GM23338 (cell line): ENCODE data around the gene MYO5B.

Source experiments
- EZH2 ChIP-seq: fragments of 200-600 bp; sonication (generic); IDR thresholded peaks from one replicate; pipeline ENCODE4 v1.8.0; 2017; ENCODE audit warnings: antibody characterized with exemption, mild to moderate bottlenecking, low read depth; ENCODE audit not compliant: unreplicated experiment
- EZH2phosphoT487 ChIP-seq: fragments of 200-600 bp; sonication (generic); IDR thresholded peaks from one replicate; pipeline ENCODE4 v1.8.1; 2018; ENCODE audit warnings: antibody characterized with exemption; ENCODE audit not compliant: unreplicated experiment
- JUNB ChIP-seq: IDR thresholded peaks from one replicate; pipeline ENCODE4 v1.6.1; 2016; ENCODE audit warnings: antibody characterized with exemption; ENCODE audit not compliant: unreplicated experiment
- NANOG ChIP-seq: IDR thresholded peaks from 2 replicates; pipeline ENCODE4 v1.6.1; 2016; ENCODE audit warnings: antibody characterized with exemption, borderline replicate concordance
- POLR2AphosphoS5 ChIP-seq: IDR thresholded peaks from 2 replicates; pipeline ENCODE4 v1.6.1; 2016; ENCODE audit warnings: antibody characterized with exemption, low read depth
- REST ChIP-seq: IDR thresholded peaks from one replicate; pipeline ENCODE4 v1.6.1; 2018; ENCODE audit warnings: antibody characterized with exemption; ENCODE audit not compliant: unreplicated experiment
- STAT1 ChIP-seq: IDR thresholded peaks from one replicate; pipeline ENCODE4 v1.6.1; 2016; ENCODE audit warnings: antibody characterized with exemption; ENCODE audit not compliant: unreplicated experiment
- TF ChIP-seq, protein P1 (sequence below), 2 experiments: fragments of 200-600 bp in 1 of 2; sonication (generic) in 1 of 2; conservative IDR thresholded peaks; 2 replicates each; pipeline versions ENCODE4 v1.5.1 to v1.6.1; 2016 to 2017; ENCODE audit warnings: antibody characterized with exemption in 2 of 2, low read depth in 2 of 2, mild to moderate bottlenecking in 2 of 2, moderate library complexity in 1 of 2
- TF ChIP-seq, protein P2 (sequence below): IDR thresholded peaks from 2 replicates; pipeline ENCODE4 v1.6.1; 2016; ENCODE audit warnings: antibody characterized with exemption

GRCh38 chr18:49924293-49924983 is 270.5 kb downstream of the MYO5B start:
- TF ChIP-seq, protein P1, sequence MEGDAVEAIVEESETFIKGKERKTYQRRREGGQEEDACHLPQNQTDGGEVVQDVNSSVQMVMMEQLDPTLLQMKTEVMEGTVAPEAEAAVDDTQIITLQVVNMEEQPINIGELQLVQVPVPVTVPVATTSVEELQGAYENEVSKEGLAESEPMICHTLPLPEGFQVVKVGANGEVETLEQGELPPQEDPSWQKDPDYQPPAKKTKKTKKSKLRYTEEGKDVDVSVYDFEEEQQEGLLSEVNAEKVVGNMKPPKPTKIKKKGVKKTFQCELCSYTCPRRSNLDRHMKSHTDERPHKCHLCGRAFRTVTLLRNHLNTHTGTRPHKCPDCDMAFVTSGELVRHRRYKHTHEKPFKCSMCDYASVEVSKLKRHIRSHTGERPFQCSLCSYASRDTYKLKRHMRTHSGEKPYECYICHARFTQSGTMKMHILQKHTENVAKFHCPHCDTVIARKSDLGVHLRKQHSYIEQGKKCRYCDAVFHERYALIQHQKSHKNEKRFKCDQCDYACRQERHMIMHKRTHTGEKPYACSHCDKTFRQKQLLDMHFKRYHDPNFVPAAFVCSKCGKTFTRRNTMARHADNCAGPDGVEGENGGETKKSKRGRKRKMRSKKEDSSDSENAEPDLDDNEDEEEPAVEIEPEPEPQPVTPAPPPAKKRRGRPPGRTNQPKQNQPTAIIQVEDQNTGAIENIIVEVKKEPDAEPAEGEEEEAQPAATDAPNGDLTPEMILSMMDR (conservative IDR thresholded peaks at IDR 0.05; ENCODE audit: low read depth in 2 of 2) = no peak
- TF ChIP-seq, protein P2, sequence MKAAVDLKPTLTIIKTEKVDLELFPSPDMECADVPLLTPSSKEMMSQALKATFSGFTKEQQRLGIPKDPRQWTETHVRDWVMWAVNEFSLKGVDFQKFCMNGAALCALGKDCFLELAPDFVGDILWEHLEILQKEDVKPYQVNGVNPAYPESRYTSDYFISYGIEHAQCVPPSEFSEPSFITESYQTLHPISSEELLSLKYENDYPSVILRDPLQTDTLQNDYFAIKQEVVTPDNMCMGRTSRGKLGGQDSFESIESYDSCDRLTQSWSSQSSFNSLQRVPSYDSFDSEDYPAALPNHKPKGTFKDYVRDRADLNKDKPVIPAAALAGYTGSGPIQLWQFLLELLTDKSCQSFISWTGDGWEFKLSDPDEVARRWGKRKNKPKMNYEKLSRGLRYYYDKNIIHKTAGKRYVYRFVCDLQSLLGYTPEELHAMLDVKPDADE = no peak
- no peak for TF ChIP-seq EZH2phosphoT487
- no peak for TF ChIP-seq NANOG
- TF ChIP-seq EZH2 = no peak
- TF ChIP-seq POLR2AphosphoS5 = no peak
- TF ChIP-seq REST = no peak
- TF ChIP-seq JUNB = no peak
- TF ChIP-seq STAT1 = no peak
